GM18505 (cell line): ENCODE data around the gene GIMAP7.
"Not testable (repeated sequence)": the region's sequence is repeated elsewhere in the genome, so short reads cannot be mapped to it uniquely, and the experiment has no call there.

Source experiments
- ATAC-seq: cut with Tn5 transposase; IDR thresholded peaks from one replicate; pipeline ENCODE4 v1.9.1; 2021; ENCODE audit not compliant: unreplicated experiment
- POLR2A ChIP-seq: IDR thresholded peaks from 4 replicates; pipeline ENCODE4 v1.6.1; 2011; ENCODE audit warnings: borderline replicate concordance; ENCODE audit not compliant: insufficient read depth, insufficient read length; ENCODE audit errors: extremely low read depth

Gene GIMAP7

DNA sequence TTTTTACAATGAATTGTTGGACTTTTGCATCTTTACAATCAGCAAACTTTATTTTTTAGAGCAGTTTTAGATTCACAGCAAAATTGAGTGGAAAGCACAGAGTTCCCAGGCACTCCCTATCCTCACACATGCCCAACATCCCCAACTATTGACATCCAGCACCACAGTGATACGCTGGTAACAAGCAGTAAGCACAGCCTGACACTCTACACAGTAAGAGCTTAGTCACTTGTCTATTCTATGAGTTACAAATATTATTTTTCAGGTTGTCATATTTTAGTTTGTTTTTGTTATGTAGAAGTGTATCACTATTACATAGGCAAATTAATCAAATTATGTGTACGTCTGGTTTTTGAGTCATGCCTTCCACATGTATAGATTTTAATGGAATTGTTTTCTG lies 27.0 kb upstream of the GIMAP7 start:
- no peak for TF ChIP-seq POLR2A
- ATAC-seq: no peak

DNA sequence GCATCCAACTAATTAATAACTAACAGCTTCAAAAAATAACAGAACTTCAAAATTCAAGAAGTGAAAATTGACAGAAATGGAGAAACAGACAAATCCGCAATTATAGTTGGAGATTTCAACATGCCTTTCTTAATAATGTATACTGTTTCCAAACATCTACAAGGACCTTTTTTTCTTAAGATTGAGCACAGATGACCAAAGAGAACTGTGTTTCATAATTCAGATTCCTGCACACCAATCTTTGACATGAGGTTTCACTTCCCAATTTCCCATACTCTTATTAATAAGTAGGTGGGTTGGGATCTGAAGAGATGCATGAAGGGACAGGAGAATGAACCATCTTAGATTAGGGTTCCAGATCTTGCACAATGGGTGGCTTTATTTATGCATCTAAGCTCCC lies 24.9 kb upstream of the GIMAP7 start:
- ATAC-seq: no peak
- TF ChIP-seq POLR2A: no peak

DNA sequence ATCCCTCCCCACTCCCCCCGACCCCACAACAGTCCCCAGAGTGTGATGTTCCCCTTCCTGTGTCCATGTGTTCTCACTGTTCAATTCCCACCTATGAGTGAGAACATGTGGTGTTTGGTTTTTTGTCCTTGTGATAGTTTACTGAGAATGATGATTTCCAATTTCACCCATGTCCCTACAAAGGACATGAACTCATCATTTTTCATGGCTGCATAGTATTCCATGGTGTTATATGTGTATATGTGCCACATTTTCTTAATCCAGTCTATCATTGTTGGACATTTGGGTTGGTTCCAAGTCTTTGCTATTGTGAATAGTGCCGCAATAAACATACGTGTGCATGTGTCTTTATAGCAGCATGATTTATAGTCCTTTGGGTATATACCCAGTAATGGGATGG lies 21.2 kb upstream of the GIMAP7 start:
- ATAC-seq: not testable (repeated sequence)

DNA sequence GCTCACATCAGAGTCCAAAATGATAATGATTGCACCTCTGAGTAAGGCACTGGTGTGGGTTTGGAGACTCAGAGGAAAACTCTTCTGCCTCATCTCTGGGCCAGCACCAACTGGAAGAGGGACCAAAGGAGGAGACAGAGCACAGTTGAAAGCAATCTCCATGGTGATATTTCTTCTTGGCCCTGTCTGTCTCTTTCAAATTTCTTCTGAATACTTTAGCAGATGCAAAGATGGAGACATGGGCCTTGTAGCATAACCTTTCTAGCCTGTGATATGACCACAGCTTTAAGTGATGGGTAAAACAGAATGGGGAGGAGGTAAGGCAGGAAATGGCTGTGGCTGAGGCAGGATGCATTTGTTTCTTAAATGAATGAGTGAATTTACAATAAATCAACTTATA lies 12.2 kb upstream of the GIMAP7 start:
- TF ChIP-seq POLR2A: no peak
- no peak for ATAC-seq

DNA sequence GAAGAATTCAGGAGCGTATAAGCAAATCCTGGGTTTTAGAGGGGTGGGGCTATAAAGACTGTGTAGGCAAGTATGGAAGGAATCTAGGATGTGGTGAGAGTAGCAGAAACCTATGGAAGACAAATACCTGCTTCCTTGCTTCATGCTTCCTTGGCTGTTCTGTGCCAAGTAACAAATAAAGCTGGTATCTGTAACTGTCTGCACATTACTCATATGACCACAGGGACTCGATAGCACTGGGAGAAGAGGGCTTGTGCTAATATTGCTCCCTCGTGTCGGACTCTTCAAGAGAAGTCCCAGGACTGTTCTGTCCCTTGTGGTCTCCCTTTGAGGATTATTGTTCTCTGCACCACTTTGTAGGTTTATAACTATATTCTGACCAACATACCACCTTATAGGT lies 11.5 kb upstream of the GIMAP7 start:
- no peak for TF ChIP-seq POLR2A
- no peak for ATAC-seq

DNA sequence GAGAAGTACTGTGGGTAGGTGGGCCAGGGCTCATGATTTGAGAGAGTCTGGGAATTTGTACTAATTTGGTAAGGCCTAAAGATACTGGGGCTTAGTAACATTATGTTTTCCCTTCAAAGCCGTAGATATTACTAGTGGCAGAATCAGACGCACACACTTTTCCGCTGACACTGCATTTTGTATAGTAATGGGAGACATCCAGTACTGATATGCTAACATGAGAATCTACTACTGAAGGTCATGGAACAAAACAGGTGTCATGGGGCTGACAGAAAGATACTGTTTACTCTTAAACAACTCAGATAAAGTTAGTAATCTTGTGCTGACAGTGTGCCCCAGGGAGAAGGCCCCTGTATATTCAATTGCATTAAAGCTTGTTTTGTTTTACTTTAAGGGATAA lies 11.1 kb upstream of the GIMAP7 start:
- no peak for ATAC-seq
- no peak for TF ChIP-seq POLR2A

DNA sequence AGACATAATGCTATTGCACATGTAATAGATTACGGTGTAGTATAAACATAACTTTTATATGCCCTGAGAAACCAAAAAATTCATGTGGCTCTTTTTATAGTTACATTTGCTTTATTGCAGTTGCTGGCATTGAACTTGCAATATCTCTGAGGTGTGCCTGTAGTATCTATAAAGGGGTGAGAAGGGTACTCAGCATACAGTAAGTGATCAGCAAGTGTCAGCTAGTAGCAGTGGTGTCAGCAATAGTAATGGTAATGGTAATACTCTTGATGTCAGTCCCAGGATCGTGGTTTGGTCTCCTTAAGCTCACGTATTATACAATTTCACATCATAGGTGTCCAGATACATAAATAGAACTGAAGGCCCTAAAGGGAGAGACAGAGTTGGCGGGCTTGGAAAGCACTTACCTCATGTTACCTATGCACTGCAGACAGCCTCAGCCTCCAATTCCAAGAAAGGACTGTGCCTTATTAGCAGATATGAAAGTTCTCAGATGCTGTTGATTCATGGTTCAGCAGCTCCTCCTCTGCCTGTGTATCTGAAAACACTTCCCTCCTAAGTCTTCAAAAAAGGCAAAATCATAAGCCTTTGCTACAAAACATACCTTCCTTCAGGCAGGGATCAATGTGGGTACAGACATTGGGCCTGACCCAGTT lies 6.6 kb upstream of the GIMAP7 start:
- no peak for ATAC-seq
- TF ChIP-seq POLR2A: no peak

DNA sequence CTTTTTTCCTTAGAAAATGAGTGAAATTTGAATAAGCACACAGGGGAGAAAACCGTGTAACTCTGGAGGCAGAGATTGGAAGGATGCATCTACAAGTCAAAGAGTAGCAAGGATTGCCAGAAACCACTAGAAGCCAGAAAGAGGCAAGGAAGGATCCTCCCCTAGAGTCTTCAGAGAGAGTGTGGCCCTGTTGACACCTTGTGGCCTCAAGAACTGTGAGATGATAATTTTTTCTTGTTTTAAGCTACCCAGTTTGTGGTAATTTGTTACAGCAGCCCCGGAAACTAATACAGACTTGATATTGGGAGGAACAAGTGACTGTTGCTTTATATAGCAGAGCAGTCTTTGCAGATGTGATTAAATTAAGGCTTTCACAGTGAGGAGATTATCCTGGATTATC lies 3.6 kb upstream of the GIMAP7 start:
- no peak for TF ChIP-seq POLR2A

DNA sequence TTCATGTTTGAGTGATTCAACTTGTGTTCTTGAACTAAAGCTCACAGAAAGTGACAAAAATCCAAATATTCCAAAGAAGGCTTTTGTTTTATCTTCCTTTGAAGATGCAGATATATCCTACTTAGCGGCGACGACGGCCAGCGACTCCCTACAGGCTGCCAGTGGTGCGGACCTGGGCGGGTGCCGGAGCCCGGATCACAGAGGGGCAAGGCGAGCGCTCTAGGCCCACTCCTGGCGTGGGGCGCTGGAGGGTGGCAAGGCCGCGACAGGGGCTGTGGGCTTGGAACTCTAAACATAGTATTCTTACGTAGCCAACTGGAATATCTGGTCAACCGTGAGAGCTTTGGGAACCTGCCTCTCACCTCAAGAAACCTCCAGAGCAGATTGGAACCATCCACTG lies 914 bp upstream of the GIMAP7 start:
- no peak for TF ChIP-seq POLR2A
- ATAC-seq: no peak

More for the DNA sequence above, 3.6 kb upstream of the GIMAP7 start:
- ATAC-seq: no peak

DNA sequence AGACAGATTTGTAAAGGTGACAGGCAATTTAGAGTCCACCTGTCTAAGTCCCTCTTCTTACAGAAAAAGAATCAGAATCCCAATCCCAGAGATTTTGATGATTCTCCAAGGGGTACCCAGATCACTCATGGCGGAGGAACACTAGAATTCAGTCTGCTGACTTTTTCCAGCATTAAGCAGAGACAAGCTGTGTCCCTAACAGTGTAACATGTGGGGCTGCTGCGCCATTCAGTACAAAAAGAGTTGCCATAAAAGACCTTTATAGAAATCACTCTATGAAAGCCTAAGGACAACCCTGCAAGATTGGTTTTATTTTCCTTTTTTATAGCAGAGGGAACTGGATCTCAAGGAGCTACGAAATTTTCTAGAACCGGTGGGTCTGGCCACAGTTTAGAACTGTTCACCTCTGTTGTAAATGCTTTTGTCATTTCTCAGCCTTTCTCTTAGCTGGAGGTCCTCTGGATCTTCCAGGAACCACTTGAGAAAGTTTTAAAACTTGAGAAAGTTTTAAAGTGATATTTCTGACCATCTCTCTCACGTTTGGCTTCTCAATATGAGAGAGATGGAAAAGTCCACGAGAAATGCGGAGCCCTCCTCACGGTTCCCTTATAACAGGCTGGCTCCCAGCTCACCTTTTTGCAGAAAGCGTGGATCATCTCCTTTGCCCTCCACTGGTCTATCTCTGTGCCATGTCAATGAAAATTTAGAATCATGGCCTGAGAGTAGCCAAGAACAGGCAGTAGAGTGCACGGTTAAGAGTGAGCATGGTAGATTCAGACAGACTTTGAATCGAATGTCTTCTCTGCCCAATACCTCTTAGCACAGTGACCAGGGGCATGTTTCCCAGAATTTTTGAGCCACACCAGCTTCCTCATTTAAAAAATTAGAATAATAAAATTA lies 826 bp downstream of the GIMAP7 start:
- no peak for TF ChIP-seq POLR2A
- ATAC-seq: peak; percentile 24

DNA sequence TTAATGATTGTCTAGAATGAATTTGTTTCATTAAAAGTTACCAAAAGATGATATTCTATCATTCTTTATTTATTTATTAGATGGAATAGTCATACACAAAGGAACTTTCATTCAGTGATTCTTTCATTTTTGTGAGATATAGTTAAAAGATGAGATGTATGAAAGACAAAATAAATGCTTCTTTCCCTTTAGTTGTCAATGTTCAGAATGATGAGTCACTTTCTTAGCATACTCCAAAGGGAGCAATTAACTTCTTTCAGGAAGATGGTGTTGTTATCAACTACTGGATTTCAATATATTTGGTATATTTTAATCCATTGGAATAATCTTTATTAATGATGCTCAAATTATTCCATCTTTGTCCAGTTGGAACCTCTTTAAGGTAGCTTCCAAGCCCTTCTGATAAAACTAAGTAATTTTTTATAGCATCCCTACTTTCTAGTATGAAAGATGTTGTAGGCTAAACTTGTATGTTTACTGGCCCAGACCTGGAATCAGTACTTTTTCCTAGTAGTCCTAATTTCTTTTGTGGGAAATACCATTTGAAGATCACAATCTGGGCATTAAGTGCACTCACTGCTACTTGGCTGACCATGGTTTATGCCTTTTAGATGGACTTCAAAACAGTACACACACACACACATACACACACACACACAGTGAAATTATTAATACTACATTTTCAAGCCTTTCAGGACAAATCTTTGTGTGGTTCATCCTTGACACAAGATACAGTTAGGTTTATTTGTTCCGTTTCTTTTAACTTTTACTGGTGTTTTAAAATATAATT lies 2.5 kb downstream of the GIMAP7 start:
- no peak for TF ChIP-seq POLR2A
- no peak for ATAC-seq

DNA sequence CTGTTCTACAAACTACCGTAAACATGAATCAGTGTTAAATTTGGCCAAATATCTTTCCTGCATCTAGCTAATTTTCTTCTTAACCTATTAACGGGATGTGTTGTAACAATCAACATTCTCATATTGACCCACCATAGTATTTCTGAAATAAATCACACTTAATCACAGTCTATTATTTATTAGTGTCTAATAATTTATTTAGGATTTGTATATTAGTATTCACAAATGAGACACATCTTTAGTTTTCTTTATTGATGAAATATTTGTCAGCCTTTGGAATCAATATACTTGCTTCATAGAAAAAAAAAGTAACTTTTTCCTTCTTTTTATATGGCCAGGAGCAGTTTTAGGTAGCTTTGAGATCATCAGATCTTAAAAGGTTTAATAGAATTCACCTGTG lies 4.6 kb downstream of the GIMAP7 start:
- no peak for TF ChIP-seq POLR2A
- no peak for ATAC-seq

DNA sequence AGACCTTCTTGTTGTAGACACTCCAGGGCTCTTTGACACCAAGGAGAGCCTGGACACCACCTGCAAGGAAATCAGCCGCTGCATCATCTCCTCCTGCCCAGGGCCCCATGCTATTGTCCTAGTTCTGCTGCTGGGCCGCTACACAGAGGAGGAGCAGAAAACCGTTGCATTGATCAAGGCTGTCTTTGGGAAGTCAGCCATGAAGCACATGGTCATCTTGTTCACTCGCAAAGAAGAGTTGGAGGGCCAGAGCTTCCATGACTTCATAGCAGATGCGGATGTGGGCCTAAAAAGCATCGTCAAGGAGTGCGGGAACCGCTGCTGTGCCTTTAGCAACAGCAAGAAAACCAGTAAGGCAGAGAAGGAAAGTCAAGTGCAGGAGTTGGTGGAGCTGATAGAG lies 5.5 kb downstream of the GIMAP7 start:
- no peak for ATAC-seq
- no peak for TF ChIP-seq POLR2A

DNA sequence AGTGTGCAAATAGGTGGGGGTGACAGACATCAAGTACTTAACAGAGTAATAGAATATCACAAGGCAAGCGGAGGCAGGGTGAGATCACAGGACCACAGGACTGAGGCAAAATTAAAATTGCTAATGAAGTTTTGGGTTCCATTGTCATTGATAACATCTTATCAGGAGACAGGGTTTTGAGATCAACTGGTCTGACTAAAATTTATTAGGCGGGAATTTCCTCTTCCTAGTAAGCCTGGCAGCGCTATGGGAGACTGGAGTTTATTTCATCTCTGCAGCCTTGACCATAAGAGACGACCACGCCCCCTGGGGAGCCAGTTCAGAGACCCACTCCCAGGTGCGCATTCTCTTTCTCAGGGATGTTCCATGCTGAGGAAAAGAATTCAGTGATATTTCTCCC lies 8.3 kb downstream of the GIMAP7 start:
- not testable (repeated sequence) for ATAC-seq

DNA sequence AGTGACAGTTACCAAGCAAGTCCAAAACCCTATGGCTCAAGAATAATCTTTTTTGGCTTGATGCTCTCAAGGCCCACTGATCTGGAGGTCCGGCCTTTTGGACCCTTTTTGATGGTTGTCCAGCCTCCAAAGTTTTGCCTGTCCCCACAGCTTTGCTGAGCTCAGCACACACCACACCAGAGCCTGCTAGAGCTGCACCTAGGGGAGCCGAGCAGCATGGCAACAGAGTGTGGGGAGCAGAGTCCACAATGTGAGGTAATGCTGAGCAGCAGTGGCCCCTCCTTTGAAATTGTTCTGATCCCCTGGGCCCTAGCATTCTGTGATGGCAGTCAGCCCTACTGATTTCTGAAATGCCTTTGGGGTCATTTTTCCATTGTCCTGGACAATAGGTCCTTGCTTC lies 9.3 kb downstream of the GIMAP7 start:
- TF ChIP-seq POLR2A: no peak
- no peak for ATAC-seq

DNA sequence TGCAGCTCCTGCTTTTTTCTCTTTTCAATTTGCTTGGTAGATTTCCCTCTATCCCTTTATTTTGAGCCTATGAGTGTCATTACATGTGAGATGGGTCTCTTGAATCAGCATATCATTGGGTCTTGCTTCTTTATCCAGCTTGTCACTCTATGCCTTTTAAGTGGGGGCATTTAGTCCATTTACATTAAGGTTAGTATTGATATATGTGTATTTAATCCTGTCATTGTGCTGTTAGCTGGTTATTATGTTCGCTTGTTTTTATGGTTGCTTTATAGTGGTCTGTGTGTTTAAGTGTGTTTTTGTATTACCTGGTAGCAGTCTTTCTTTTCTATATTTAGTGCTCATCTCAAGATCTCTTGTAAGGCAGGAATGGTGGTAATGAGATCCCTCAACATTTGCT lies 17.0 kb downstream of the GIMAP7 start:
- no peak for ATAC-seq
- TF ChIP-seq POLR2A: no peak
